ENCODE measurements around the gene DMPK.

The DMPK gene

DNA sequence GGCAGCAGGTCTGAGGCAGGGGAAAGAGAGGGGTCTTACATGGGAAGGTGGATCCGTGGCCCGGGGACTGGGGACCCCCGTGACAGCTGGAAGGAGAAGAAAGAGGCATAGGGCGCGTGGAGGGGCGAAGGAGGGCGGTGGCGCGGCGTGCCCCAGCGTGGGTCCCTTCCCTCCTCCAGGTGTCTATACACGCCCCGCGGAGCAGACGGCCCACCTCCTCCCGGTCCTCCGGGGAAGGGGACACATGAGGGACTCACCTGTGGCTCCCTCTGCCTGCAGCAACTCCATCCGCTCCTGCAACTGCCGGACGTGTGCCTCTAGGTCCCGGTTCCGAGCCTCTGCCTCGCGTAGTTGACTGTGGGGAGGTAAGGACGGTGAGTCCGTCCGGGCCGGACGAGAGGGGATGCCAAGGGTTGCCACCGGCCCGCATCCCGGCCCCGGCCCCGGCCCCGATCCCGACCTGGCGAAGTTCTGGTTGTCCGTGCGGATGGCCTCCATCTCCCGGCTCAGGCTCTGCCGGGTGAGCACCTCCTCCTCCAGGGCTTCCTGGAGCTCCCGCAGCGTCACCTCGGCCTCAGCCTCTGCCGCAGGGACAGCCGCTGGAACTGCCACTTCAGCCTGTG is 10.9 kb downstream of the DMPK start:
- H3K9me3 ChIP-seq (ENCODE audit: control insufficient read depth, low read depth, low read length) = no peaks in the 10 kb centered on the region
- H3K9ac ChIP-seq (ENCODE audit: low read length) = peak overlapping the region; percentile 39
- no peak overlapping the region for H3K27ac ChIP-seq (ENCODE audit: low read length)
- H3K27me3 ChIP-seq (ENCODE audit: control insufficient read depth, insufficient read depth, low read length) = no peaks in the 10 kb centered on the region
- peak overlapping the region; percentile 87 for H3K4me3 ChIP-seq (ENCODE audit: low read length)
- peaks cover 10% of the 10 kb centered on the region for H3K4me1 ChIP-seq (ENCODE audit: control insufficient read depth, low read depth, low read length)
- peaks cover 5% of the 10 kb centered on the region for H3K36me3 ChIP-seq (ENCODE audit: control insufficient read depth, low read depth, low read length)

DNA sequence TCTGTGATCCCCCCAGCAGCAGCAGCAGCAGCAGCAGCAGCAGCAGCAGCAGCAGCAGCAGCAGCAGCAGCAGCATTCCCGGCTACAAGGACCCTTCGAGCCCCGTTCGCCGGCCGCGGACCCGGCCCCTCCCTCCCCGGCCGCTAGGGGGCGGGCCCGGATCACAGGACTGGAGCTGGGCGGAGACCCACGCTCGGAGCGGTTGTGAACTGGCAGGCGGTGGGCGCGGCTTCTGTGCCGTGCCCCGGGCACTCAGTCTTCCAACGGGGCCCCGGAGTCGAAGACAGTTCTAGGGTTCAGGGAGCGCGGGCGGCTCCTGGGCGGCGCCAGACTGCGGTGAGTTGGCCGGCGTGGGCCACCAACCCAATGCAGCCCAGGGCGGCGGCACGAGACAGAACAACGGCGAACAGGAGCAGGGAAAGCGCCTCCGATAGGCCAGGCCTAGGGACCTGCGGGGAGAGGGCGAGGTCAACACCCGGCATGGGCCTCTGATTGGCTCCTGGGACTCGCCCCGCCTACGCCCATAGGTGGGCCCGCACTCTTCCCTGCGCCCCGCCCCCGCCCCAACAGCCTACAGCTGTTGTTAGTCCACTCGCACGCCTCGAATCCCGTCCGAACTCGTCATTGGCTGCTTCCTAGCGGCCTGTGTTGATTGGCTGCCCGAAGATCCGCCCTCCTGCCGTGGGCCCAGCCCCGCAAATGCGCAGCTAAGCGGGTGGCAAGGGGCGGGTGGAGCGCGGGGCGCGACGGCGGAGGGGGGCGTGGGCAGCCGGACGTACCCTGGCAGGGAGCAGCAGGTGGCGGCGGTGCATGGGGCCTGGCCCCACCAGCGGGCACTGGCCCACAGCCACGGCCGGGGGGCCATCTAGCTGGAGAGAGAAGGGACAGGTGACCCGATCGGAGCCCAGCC is 11.8 kb downstream of the DMPK start:
- Histone ChIP-seq H3K27ac (ENCODE audit: low read length) (peak overlapping the region; percentile 31), H3K4me1 (ENCODE audit: control insufficient read depth, low read depth, low read length) (peaks cover 11% of the 10 kb centered on the region), H3K9me3 (ENCODE audit: control insufficient read depth, low read depth, low read length) (no peaks in the 10 kb centered on the region), H3K27me3 (ENCODE audit: control insufficient read depth, insufficient read depth, low read length) (no peaks in the 10 kb centered on the region), H3K36me3 (ENCODE audit: control insufficient read depth, low read depth, low read length) (peaks cover 5% of the 10 kb centered on the region), H3K4me3 (ENCODE audit: low read length) (peak overlapping the region; percentile 87), H3K9ac (ENCODE audit: low read length) (peak overlapping the region; percentile 86)

DNA sequence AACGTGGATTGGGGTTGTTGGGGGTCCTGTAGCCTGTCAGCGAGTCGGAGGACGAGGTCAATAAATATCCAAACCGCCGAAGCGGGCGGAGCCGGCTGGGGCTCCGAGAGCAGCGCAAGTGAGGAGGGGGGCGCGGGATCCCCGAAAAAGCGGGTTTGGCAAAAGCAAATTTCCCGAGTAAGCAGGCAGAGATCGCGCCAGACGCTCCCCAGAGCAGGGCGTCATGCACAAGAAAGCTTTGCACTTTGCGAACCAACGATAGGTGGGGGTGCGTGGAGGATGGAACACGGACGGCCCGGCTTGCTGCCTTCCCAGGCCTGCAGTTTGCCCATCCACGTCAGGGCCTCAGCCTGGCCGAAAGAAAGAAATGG is 12.5 kb downstream of the DMPK start:
- H3K4me3 ChIP-seq (ENCODE audit: low read length) = peak overlapping the region; percentile 87
- peak overlapping the region; percentile 87 for H3K27ac ChIP-seq (ENCODE audit: low read length)
- peak overlapping the region; percentile 86 for H3K9ac ChIP-seq (ENCODE audit: low read length)
- no peaks in the 10 kb centered on the region for H3K9me3 ChIP-seq (ENCODE audit: control insufficient read depth, low read depth, low read length)
- peaks cover 17% of the 10 kb centered on the region for H3K4me1 ChIP-seq (ENCODE audit: control insufficient read depth, low read depth, low read length)
- H3K27me3 ChIP-seq (ENCODE audit: control insufficient read depth, insufficient read depth, low read length) = no peaks in the 10 kb centered on the region
- H3K36me3 ChIP-seq (ENCODE audit: control insufficient read depth, low read depth, low read length) = peaks cover 5% of the 10 kb centered on the region

DNA sequence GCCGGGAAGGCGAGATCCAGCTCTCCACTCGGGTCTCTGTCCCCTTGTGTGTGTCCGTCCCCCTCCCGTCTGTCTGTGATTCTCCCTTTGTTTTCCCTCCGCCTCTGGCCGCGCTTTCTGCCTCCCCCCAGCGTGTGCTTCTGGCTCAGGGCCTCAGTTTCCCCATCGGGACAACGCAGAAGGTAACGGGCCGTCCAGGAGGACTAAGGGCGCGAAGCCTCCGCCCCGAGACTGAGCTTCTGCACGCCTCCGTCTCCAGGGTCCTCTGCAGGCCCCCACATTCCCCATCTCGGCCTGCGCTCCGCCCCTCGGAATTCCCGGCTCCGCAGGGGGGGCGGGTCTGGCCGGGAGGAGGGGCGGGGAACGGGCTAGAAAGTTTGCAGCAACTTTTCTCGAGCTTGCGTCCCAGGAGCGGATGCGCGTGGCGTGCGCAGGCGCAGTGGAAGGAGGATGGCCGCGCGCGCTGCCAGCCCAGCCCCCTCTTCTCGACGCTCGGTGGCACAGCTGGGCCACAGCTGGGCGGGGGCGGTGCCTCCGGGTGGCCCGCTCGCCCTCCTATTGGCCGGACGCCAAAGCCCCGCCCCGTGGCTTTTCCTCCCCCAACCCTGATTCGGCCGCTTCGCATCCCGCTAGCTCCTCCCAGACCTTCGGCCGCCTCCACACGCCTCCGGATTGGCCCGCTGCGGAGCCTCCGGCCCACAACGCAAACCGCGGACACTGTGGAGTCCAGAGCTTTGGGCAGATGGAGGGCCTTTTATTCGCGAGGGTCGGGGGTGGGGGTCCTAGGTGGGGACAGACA is 13.1 kb downstream of the DMPK start, which contains the start of gene SIX5:
Gene SIX5 (minus strand): TSS at position 269 of the 799 bp plus-strand sequence. CDS start 408 bp downstream, outside the sequence.
- H3K4me1 ChIP-seq (ENCODE audit: control insufficient read depth, low read depth, low read length) = peaks cover 21% of the 10 kb centered on the region

DNA sequence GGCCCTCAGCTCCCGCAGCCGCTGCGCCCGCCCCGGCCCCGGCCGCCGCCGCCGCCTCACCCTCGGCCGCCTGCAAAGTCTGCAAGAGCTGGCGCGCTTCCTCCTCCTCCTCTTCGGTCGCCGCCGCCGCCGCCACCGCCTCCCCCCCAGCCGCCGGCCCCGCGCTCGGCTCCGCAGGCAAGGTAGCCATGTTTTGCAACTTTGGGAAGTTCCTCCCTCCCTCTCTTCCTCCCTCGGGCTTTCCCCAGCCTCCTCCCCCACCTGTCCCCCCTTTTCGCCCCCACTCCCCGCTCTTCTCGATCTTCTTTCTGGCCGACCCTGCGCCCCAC is 13.7 kb downstream of the DMPK start:
- H3K9ac ChIP-seq (ENCODE audit: low read length) = peak overlapping the region; percentile 97
- H3K4me1 ChIP-seq (ENCODE audit: control insufficient read depth, low read depth, low read length) = peaks cover 27% of the 10 kb centered on the region
- H3K27ac ChIP-seq (ENCODE audit: low read length) = peak overlapping the region; percentile 98
- no peaks in the 10 kb centered on the region for H3K9me3 ChIP-seq (ENCODE audit: control insufficient read depth, low read depth, low read length)
- H3K36me3 ChIP-seq (ENCODE audit: control insufficient read depth, low read depth, low read length) = peaks cover 5% of the 10 kb centered on the region
- H3K27me3 ChIP-seq (ENCODE audit: control insufficient read depth, insufficient read depth, low read length) = no peaks in the 10 kb centered on the region
- H3K4me3 ChIP-seq (ENCODE audit: low read length) = peak overlapping the region; percentile 94

More for the DNA sequence above, 13.1 kb downstream of the DMPK start, which contains the start of gene SIX5:
- Histone ChIP-seq H3K36me3 (ENCODE audit: control insufficient read depth, low read depth, low read length) (peaks cover 5% of the 10 kb centered on the region), H3K27me3 (ENCODE audit: control insufficient read depth, insufficient read depth, low read length) (no peaks in the 10 kb centered on the region), H3K27ac (ENCODE audit: low read length) (peak within 1 kb of the TSS; percentile 98), H3K9ac (ENCODE audit: low read length) (peak within 1 kb of the TSS; percentile 97), H3K9me3 (ENCODE audit: control insufficient read depth, low read depth, low read length) (no peaks in the 10 kb centered on the region), H3K4me3 (ENCODE audit: low read length) (peak within 1 kb of the TSS; percentile 94)

DNA sequence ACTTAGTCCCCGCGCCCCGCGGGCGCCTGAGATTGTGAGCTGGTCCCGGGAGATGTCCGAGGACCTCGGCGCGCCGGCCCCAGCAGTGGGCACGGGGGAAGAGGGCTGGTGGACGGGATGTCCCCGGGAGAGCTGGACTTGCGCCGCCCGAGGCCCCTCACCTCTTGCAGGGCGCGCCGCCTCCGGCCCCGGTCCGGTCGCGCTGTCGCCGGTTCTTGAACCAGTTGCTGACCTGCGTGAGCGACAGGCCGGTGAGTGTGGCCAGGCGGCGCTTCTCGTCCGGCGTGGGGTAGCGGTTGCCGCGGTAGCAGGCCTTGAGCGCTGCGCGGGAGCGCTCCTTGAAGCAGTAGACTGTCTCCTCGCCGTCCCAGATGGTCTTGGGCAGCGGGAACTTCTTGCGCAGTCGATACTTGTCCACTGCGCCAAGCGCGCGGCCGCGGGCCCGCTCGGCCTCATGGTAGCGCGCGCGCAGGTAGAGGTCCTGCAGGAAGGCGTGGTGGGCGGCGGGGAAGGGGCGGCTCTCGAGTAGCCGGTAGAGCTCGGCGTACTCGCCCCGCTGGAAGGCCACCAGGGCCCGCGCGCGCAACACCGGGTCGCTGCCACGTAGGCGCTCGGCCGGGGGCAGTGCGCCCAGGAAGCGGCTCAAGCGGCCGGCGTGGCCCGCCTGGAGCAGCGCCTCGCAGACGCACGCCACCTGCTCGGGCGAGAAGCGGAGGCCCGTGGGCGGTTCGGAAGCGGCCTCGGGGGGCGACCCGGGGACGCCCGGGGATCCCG is 14.2 kb downstream of the DMPK start:
- H3K9me3 ChIP-seq (ENCODE audit: control insufficient read depth, low read depth, low read length) = no peaks in the 10 kb centered on the region
- peak overlapping the region; percentile 97 for H3K9ac ChIP-seq (ENCODE audit: low read length)
- no peak overlapping the region for H3K27ac ChIP-seq (ENCODE audit: low read length)
- no peaks in the 10 kb centered on the region for H3K27me3 ChIP-seq (ENCODE audit: control insufficient read depth, insufficient read depth, low read length)
- H3K4me3 ChIP-seq (ENCODE audit: low read length) = peak overlapping the region; percentile 94
- peaks cover 27% of the 10 kb centered on the region for H3K4me1 ChIP-seq (ENCODE audit: control insufficient read depth, low read depth, low read length)
- peaks cover under 1% of the 10 kb centered on the region for H3K36me3 ChIP-seq (ENCODE audit: control insufficient read depth, low read depth, low read length)

DNA sequence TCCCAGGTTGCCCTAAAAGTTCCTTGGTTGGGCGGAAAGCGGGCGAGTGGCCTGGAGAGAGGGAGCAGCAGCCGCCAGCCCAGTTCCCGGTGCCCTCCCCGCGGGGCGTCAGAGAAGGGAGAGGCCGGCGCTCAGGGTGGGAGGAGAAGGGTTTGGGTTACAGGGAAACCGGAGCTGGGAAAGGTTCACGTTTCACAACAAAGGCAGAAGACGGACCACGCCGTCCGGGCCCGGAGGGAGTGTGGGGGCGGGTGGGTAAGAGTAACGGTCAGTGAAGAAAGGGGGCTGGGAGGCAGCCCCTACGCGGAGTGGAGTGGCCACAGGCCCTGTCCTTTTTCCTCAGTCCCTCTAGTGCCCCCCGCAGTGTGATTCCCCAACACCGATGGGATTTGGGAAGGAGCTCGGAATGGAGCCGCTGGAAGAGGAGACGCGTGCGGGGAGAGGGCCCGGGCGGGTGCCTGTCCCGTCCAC is 14.8 kb downstream of the DMPK start:
- Histone ChIP-seq H3K27ac (ENCODE audit: low read length) (no peak overlapping the region), H3K9ac (ENCODE audit: low read length) (peak overlapping the region; percentile 97), H3K4me3 (ENCODE audit: low read length) (peak overlapping the region; percentile 94)

DNA sequence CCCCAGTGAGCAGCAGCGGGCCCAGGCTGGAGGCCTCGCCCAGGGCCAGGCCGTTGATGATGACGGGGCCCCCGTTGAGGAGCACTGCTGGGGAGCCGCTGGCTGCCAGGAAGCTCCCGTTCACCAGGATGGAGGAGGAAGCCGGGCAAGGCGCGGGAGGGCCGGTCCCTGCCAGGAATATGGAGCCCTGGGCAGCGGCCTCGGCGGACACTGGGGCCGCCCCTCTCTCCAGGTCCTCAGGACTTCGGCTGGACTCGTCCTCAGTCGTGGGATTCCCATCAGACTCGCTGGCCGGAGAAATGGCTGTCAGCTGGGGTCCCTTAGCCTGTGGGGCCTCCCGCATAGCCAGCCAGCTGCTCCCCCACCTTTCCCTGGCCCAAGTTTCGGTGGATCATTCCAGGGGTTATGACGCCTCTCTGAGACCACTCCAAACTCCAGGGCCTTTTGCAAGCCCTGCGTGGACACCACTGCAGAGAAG is 15.4 kb downstream of the DMPK start:
- H3K4me1 ChIP-seq (ENCODE audit: control insufficient read depth, low read depth, low read length) = peaks cover 27% of the 10 kb centered on the region
- peak overlapping the region; percentile 97 for H3K9ac ChIP-seq (ENCODE audit: low read length)
- peak overlapping the region; percentile 94 for H3K4me3 ChIP-seq (ENCODE audit: low read length)
- H3K27me3 ChIP-seq (ENCODE audit: control insufficient read depth, insufficient read depth, low read length) = no peaks in the 10 kb centered on the region
- no peaks in the 10 kb centered on the region for H3K9me3 ChIP-seq (ENCODE audit: control insufficient read depth, low read depth, low read length)
- H3K36me3 ChIP-seq (ENCODE audit: control insufficient read depth, low read depth, low read length) = no peaks in the 10 kb centered on the region
- no peak overlapping the region for H3K27ac ChIP-seq (ENCODE audit: low read length)

More for the DNA sequence above, 14.8 kb downstream of the DMPK start:
- Histone ChIP-seq H3K36me3 (ENCODE audit: control insufficient read depth, low read depth, low read length) (no peaks in the 10 kb centered on the region), H3K4me1 (ENCODE audit: control insufficient read depth, low read depth, low read length) (peaks cover 27% of the 10 kb centered on the region), H3K27me3 (ENCODE audit: control insufficient read depth, insufficient read depth, low read length) (no peaks in the 10 kb centered on the region), H3K9me3 (ENCODE audit: control insufficient read depth, low read depth, low read length) (no peaks in the 10 kb centered on the region)

DNA sequence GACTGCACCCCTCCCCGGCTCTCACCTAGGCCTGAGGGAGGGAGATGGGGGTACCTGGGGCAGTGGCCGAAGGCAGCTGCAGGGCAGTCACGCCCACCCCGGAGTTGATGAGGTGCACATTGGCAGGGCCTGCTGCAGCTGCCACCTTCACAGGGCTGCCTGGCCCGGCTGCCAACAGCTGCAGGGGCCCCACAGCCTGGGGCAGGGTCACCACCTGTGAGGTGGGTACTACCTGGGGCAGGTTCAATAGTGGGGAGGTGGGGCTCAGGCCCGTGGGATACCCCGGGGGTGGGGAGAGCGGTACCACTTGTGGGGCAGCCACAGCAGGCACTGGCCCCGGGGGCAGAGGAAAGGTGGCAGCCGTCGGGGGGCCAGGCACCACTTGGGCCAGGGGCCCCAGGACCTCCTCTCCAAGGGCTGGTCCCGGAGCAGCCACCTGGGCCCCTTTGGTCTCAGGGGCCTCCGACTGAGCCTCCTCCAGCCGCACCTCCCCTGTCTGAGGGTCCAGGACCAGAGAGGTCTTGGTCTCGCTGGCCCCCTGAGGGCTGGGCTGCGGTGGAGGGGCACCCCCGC is 15.9 kb downstream of the DMPK start:
- Histone ChIP-seq H3K27ac (ENCODE audit: low read length) (no peak overlapping the region), H3K9ac (ENCODE audit: low read length) (no peak overlapping the region), H3K4me3 (ENCODE audit: low read length) (no peak overlapping the region), H3K4me1 (ENCODE audit: control insufficient read depth, low read depth, low read length) (peaks cover 27% of the 10 kb centered on the region), H3K9me3 (ENCODE audit: control insufficient read depth, low read depth, low read length) (no peaks in the 10 kb centered on the region), H3K36me3 (ENCODE audit: control insufficient read depth, low read depth, low read length) (no peaks in the 10 kb centered on the region), H3K27me3 (ENCODE audit: control insufficient read depth, insufficient read depth, low read length) (no peaks in the 10 kb centered on the region)

DNA sequence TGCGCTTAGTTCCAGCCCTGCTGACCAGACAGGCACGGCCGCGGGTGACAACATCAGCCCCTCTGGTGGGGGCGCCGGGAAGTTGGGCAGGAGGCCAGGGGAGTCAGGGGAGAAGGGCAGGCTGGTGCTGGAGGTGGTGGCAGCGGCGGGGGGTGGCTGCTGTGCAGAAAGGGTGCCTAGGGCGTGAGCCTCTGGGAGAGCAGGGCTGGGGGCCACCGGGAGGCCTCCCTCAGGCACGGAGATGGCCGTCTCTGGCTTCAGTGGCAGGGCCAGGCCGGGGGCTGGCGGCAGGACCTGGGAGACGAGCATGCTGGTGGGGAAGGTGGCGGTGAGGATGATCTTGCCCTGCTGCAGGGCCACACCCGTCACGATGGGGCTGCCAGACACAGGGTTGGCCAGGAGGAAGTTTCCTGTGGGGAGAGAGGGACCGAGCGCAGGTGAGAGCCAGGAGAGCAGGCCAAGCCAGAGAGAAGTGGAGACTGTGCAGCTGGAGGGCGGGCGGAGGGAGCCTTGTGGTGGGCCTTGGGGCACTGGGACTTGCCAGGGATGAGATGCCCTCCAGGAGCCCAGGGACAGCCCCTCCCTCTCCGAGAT is 16.5 kb downstream of the DMPK start:
- Histone ChIP-seq H3K36me3 (ENCODE audit: control insufficient read depth, low read depth, low read length) (no peaks in the 10 kb centered on the region), H3K9me3 (ENCODE audit: control insufficient read depth, low read depth, low read length) (no peaks in the 10 kb centered on the region), H3K27ac (ENCODE audit: low read length) (no peak overlapping the region), H3K4me3 (ENCODE audit: low read length) (no peak overlapping the region), H3K9ac (ENCODE audit: low read length) (no peak overlapping the region), H3K27me3 (ENCODE audit: control insufficient read depth, insufficient read depth, low read length) (no peaks in the 10 kb centered on the region), H3K4me1 (ENCODE audit: control insufficient read depth, low read depth, low read length) (peaks cover 23% of the 10 kb centered on the region)
